ENCODE data around the gene PRDM10. TPM values are rescaled to one million over a fixed set of nuclear protein-coding genes. Genes with fewer than 3 reads are reported as not detected.

PRDM10 gene
- total RNA-seq, 6 experiments from 2014 or later, result 3.4 to 6.8 (median 4.4) TPM

GRCh38 chr11:130037881-130038585 lies 35.4 kb upstream of the PRDM10 start:
- no peak overlapping the region for H3K27ac ChIP-seq
- H3K4me3 ChIP-seq, result no peak overlapping the region
- ATAC-seq (no peak), DNase-seq (no peak)
- intact Hi-C loops (cut with DNase I), result no loop called here
- no peaks in the 10 kb centered on the region for H3K27me3 ChIP-seq
- WGBS (ENCODE audit: insufficient coverage, low coverage, low lambda C conversion rate, missing lambda C conversion rate), result 63% methylated on average over 6 of the region's 7 CpGs
- no peak for TF ChIP-seq POLR2A (IDR thresholded peaks at IDR 0.05)
- no peak for TF ChIP-seq CTCF (IDR thresholded peaks at IDR 0.05)
- H3K36me3 ChIP-seq, result no peaks in the 10 kb centered on the region
- H3K9me3 ChIP-seq, result no peaks in the 10 kb centered on the region
- H3K4me1 ChIP-seq, result no peaks in the 10 kb centered on the region

- no peaks in the 10 kb centered on the region for H3K27me3 ChIP-seq
Observed at GRCh38 chr11:130037058-130037457, 34.4 kb upstream of the PRDM10 start.

GRCh38 chr11:130034236-130034635 lies 31.6 kb upstream of the PRDM10 start:
- intact Hi-C loops (cut with DNase I), result no loop called here
- Histone ChIP-seq H3K27ac (no peak overlapping the region), H3K4me1 (no peaks in the 10 kb centered on the region), H3K4me3 (no peak overlapping the region), H3K9me3 (no peaks in the 10 kb centered on the region), H3K36me3 (no peaks in the 10 kb centered on the region), H3K27me3 (no peaks in the 10 kb centered on the region)
- ATAC-seq, result no peak
- TF ChIP-seq POLR2A (IDR thresholded peaks at IDR 0.05) (no peak), CTCF (IDR thresholded peaks at IDR 0.05) (no peak)
- DNase-seq, result no peak

More at GRCh38 chr11:130037058-130037457, 34.4 kb upstream of the PRDM10 start:
- intact Hi-C loops (cut with DNase I), result no loop called here
- no peak overlapping the region for H3K4me3 ChIP-seq
- H3K4me1 ChIP-seq, result no peaks in the 10 kb centered on the region
- no peak for TF ChIP-seq CTCF (IDR thresholded peaks at IDR 0.05)
- no peak for TF ChIP-seq POLR2A (IDR thresholded peaks at IDR 0.05)
- ATAC-seq (peak; percentile 63 to 75 (median 72)), DNase-seq (no peak)
- H3K27ac ChIP-seq, result no peak overlapping the region
- no peaks in the 10 kb centered on the region for H3K9me3 ChIP-seq
- H3K36me3 ChIP-seq, result no peaks in the 10 kb centered on the region
- WGBS (ENCODE audit: insufficient coverage, low coverage, low lambda C conversion rate, missing lambda C conversion rate), result 49% methylated on average over 3 of the region's 3 CpGs

GRCh38 chr11:130032931-130033330 lies 30.3 kb upstream of the PRDM10 start:
- no peak for TF ChIP-seq POLR2A (IDR thresholded peaks at IDR 0.05)
- no peak for TF ChIP-seq CTCF (IDR thresholded peaks at IDR 0.05)
- Histone ChIP-seq H3K27ac (no peak overlapping the region), H3K4me3 (no peak overlapping the region), H3K9me3 (no peaks in the 10 kb centered on the region), H3K27me3 (no peaks in the 10 kb centered on the region), H3K4me1 (no peaks in the 10 kb centered on the region), H3K36me3 (no peaks in the 10 kb centered on the region)
- intact Hi-C loops (cut with DNase I), result no loop called here
- WGBS (ENCODE audit: insufficient coverage, low coverage, low lambda C conversion rate, missing lambda C conversion rate), result 91% methylated on average over 25 of the region's 44 CpGs
- DNase-seq, result no peak
- ATAC-seq, result no peak

All from right lobe of liver (tissue), 6 donors.